H1 (cell line): ENCODE measurements around the gene CEND1. TPM values are rescaled to one million over a fixed set of nuclear protein-coding genes. Genes with fewer than 3 reads are reported as not detected.

Experiments used
- CHD1 ChIP-seq: IDR thresholded peaks from 2 replicates; pipeline ENCODE4 v1.6.1; 2012; ENCODE audit warnings: low read depth, low read length, improper control_type of control experiment
- FOSL1 ChIP-seq: IDR thresholded peaks from 2 replicates; pipeline ENCODE4 v1.6.1; 2011; ENCODE audit warnings: mild to moderate bottlenecking, low read depth, low read length, moderate library complexity; ENCODE audit not compliant: insufficient read depth
- RFX5 ChIP-seq: IDR thresholded peaks from 2 replicates; pipeline ENCODE4 v1.6.1; 2011; ENCODE audit warnings: low read depth, low read length, improper control_type of control experiment, borderline replicate concordance
- SRF ChIP-seq: IDR thresholded peaks from 2 replicates; pipeline ENCODE4 v1.6.1; 2011; ENCODE audit warnings: mild to moderate bottlenecking, low read depth, low read length, moderate library complexity
- TEAD4 ChIP-seq: IDR thresholded peaks from 2 replicates; pipeline ENCODE4 v1.6.1; 2012; ENCODE audit warnings: low read depth, low read length, inconsistent platforms, mixed read lengths
- polyA plus RNA-seq, 7 experiments: library from polyadenylated mRNA; depleted of rRNA in 3 of 7; stranded (reverse) in 5 of 7; unstranded in 2 of 7; fragments of >200 nt in 5 of 7; fragments of 200-250 nt in 2 of 7; gene quantifications; 1 replicate in 5 of 7; 2 replicates in 1 of 7; 4 replicates in 1 of 7; pipeline versions ENCODE4 v1.2.1 to v1.2.3, GENCODE V29; 2011 to 2013; ENCODE audit warnings: missing spikeins in 2 of 7, mixed read lengths in 2 of 7
- total RNA-seq: library from RNA; stranded (reverse); fragmentation: NEBNext Ultra II Directional; extraction: Animal tissue kit (Norgen Biotek cat#: 25700); gene quantifications from 2 replicates; pipeline ENCODE4 v1.2.1, GENCODE V29; 2021

CEND1 gene
- total and polyA plus RNA-seq, 2 of the 8 experiments (the other 6 are each of a cell fraction or from before 2014, with no cell fraction given) = 0.82 to 5.0 TPM

- no peak for TF ChIP-seq FOSL1
- TF ChIP-seq SRF = no peak
- TF ChIP-seq TEAD4 = no peak
- TF ChIP-seq RFX5 = no peak
- TF ChIP-seq CHD1 = no peak
Observed at GRCh38 chr11:776263-776560, 13.7 kb downstream of the CEND1 start (continued).
